Activated T-cell treated with anti-CD3 and anti-CD28 coated beads for 24 hours (primary cell): Measurements from ENCODE around the gene PPP1R9B.

ENCODE experiments used
- DNase-seq: peaks from one replicate; pipeline ENCODE4 v3.0.0-alpha.2; 2020; ENCODE audit warnings: low read depth

Gene PPP1R9B

DNA sequence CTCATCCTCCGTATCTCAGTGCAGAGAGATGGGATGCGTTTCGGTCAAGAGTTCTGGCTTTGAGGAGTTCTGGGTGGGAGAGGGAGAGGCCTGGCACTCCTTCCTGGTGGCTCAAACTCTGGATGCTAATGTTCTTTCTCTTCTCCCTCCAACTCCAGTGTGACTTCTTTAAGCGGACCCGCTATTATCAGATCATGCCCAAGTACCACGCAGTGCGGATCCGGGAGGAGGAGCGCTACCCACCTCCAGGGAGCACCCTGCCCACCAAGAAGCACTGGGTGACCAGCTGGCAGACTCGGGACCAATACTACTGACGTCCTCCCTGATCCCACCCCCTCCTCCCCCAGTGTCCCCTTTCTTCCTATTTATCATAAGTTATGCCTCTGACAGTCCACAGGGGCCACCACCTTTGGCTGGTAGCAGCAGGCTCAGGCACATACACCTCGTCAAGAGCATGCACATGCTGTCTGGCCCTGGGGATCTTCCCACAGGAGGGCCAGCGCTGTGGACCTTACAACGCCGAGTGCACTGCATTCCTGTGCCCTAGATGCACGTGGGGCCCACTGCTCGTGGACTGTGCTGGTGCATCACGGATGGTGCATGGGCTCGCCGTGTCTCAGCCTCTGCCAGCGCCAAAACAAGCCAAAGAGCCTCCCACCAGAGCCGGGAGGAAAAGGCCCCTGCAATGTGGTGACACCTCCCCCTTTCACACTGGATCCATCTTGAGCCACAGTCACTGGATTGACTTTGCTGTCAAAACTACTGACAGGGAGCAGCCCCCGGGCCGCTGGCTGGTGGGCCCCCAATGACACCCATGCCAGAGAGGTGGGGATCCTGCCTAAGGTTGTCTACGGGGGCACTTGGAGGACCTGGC lies 61.3 kb downstream of the PPP1R9B start:
- no peak for DNase-seq

DNA sequence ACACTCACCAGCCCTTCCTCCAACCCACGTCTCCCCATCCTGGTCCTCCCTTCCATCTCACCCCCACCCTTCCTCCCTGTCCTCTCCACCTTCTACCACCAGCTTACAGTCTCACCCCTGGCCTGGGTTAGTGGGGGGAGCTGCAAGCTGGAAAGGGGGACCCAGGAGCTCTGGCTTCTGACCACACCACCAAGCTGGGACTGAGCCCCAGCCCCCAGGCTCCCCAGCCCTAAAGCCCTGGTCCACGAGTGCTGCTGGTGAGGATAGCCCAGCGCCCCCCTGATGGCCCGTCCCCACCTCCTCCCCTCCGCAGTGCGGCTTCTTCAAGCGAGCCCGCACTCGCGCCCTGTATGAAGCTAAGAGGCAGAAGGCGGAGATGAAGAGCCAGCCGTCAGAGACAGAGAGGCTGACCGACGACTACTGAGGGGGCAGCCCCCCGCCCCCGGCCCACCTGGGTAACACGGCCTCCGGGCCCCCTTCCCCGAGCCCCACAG lies 62.5 kb downstream of the PPP1R9B start:
- DNase-seq: no peak

DNA sequence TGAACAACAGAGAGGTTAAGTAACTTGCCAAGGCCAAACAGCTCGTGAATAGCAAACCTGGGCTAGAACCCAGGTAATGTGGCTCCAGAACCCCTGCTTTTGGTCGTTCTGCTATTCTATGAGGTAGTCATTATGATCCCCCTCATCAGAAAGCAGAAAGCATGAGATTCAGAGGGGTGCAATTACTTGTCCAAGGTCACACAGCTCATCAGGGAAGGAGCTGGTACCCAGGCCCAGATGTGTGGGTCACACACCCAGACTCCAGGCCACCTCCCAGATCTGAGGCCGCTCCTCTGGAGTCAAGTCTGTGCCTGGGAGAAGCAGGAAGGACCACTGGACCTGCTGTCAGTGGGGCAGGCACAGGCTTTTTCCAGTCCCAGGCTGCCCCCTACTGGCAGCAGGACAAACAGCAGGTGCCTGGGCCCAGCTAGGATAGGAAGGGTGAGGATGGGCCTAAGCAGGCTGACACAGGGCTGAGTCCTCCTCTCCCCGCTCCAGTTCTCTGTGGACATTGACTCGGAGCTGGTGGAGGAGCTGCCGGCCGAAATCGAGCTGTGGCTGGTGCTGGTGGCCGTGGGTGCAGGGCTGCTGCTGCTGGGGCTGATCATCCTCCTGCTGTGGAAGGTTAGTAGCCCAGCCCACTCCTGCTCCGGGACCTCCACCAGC lies 63.1 kb downstream of the PPP1R9B start:
- DNase-seq: peak; percentile 67
